Measurements from ENCODE around the gene PRICKLE1. TPM values are rescaled to one million over a fixed set of nuclear protein-coding genes. Genes with fewer than 3 reads are reported as not detected.

The PRICKLE1 gene
- 0.76 and 0.93 TPM in 2 replicates for total RNA-seq (2011; cell fraction: chromatin; rRNA removed; ENCODE audit: low replicate concordance)
- 0.66 and 0.67 TPM in 2 replicates for total RNA-seq (2011; cell fraction: nucleolus; rRNA removed)
- total RNA-seq (2011; cell fraction: nucleoplasm; rRNA removed) = 1.2 and 2.2 TPM in 2 replicates
- total RNA-seq (2014; rRNA removed) (0.08 and 0.23 TPM in 2 replicates), total RNA-seq (2014; rRNA removed; fragmentation: Illumina TruSeq; extraction: Trizol) (0.22 and 0.67 TPM in 2 replicates), total RNA-seq (2015; rRNA removed; fragmentation: Illumina TruSeq; extraction: Trizol) (0.60 and 0.65 TPM in 2 replicates), total RNA-seq (2021) (0.58 and 0.67 TPM in 2 replicates), polyA plus RNA-seq (2011; rRNA removed) (0.79 and 0.85 TPM in 2 replicates), polyA plus RNA-seq (2014; fragmentation: Illumina TruSeq; extraction: Trizol) (0.31 and 0.57 TPM in 2 replicates), polyA plus RNA-seq (2014; fragmentation: Nextera tagmentation; extraction: Ambion mirVana) (under 1 TPM; 0.31 to 0.39 TPM), polyA plus RNA-seq (2014; rRNA removed) (0.29 and 0.76 TPM in 2 replicates), polyA minus RNA-seq (2011; rRNA and poly(A)+ RNA removed) (2.0 and 9.8 TPM in 2 replicates), Bru-seq, nascent RNA (percentile 31 among the genes with signal in this experiment), BruChase-seq, experiment 1, labeled RNA remaining after a 2-hour chase (percentile 23 among the genes with signal in this experiment), BruChase-seq, experiment 2, labeled RNA remaining after a 6-hour chase (percentile 24 among the genes with signal in this experiment)
- polyA plus RNA-seq (2011; cell fraction: cytosol; rRNA removed) = 0.34 and 1.2 TPM in 2 replicates
- polyA plus RNA-seq (2011; cell fraction: nucleus; rRNA removed) = 1.1 and 1.4 TPM in 2 replicates
- 0.73 and 0.89 TPM in 2 replicates for polyA plus RNA-seq (2012)
- 3.6 and 10.5 TPM in 2 replicates for polyA minus RNA-seq (2011; cell fraction: cytosol; rRNA and poly(A)+ RNA removed)
- 2.3 and 6.4 TPM in 2 replicates for polyA minus RNA-seq (2011; cell fraction: nucleus; rRNA and poly(A)+ RNA removed)
- long read RNA-seq, experiment 1, partial matches to known transcripts = 0 of 1 reads
- long read RNA-seq, experiment 1, other reads (novel, unspliced or antisense) = 1 of 1 reads
- long read RNA-seq, experiment 2 = 0 reads
- long read RNA-seq, experiment 3 = 0 reads

- H3K9me1 ChIP-seq (ENCODE audit: control insufficient read depth, insufficient read depth, low read length) = no peaks in the 10 kb centered on the region
- H3K4me2 ChIP-seq (ENCODE audit: insufficient read depth, low read length) = peak within 1 kb of the TSS; percentile 66
- no TSS peak for BruUV-seq (replicated peaks)
- H3K4me1 ChIP-seq (replicated peaks in 1 of 2; ENCODE audit: control insufficient read depth in 2 of 2, insufficient read depth in 2 of 2, low read length in 2 of 2) = peaks cover 3 to 12% of the 10 kb centered on the region in 2 experiments; a peak in 2 of 5 replicates
- H3K36me3 ChIP-seq (ENCODE audit: control insufficient read depth, insufficient read depth, low read length) = no peaks in the 10 kb centered on the region
- intact Hi-C loops (cut with micrococcal nuclease) (no loop called here), in situ Hi-C loops (cut with MboI) (no loop called here)
- peak within 1 kb of the TSS in 1 of 2 experiments; percentile 77; a peak in 2 of 4 replicates for H3K9ac ChIP-seq (ENCODE audit: insufficient read depth in 1 of 2, low read depth in 2 of 2, low read length in 2 of 2)
- no peak for FAIRE-seq
- WGBS (ENCODE audit: insufficient coverage, low coverage, missing lambda C conversion rate) = 1% methylated on average over 52 of the region's 107 CpGs
- DNase-seq (ENCODE audit: extremely low read depth in 1 of 4, low spot score in 3 of 4) = peak; percentile 31 to 79 (median 71)
- no peaks in the 10 kb centered on the region for H3K79me2 ChIP-seq (ENCODE audit: control insufficient read depth, insufficient read depth, low read length)
- H3K27me3 ChIP-seq (ENCODE audit: control insufficient read depth in 2 of 2, insufficient read depth in 2 of 2, low read length in 2 of 2) = peaks cover 21 to 36% of the 10 kb centered on the region in 2 experiments; a peak in 4 of 5 replicates
- POLR2A ChIA-PET = interaction anchor here (1.0 to 1.3 kb wide), 2 partner anchors 12 to 16 kb away, joined by 3 read pairs; no protein-coding TSS in a partner anchor
- CTCF ChIA-PET (ENCODE audit: low intra/inter-chr PET ratio) = no interaction called here
- no peak within 1 kb of the TSS for H3K27ac ChIP-seq (ENCODE audit: extremely low read depth, low read depth, low read length)
- ATAC-seq = peak; percentile 87
- H2AFZ ChIP-seq (ENCODE audit: low read depth, low read length) = peak within 1 kb of the TSS; percentile 52
- H4K20me1 ChIP-seq (replicated peaks; ENCODE audit: control insufficient read depth, insufficient read depth, low read length) = no peaks in the 10 kb centered on the region
- peak within 1 kb of the TSS; percentile 32 for H3K4me3 ChIP-seq
- H3K9me3 ChIP-seq (replicated peaks; ENCODE audit: control insufficient read depth, insufficient read depth, low read depth, low read length) = no peaks in the 10 kb centered on the region
- TF ChIP-seq ZNF384 (IDR thresholded peaks at IDR 0.05; ENCODE audit: low read depth, low read length) (peak; percentile 32; the same call in 1 of the 2 replicates), CREB5 (CRISPR knock-in tag; IDR thresholded peaks at IDR 0.05) (no peak), CBFA2T3 (IDR thresholded peaks at IDR 0.05) (no peak), ZNF23 (CRISPR knock-in tag; IDR thresholded peaks at IDR 0.05) (no peak), SETDB1 (IDR thresholded peaks at IDR 0.05; ENCODE audit: low read length) (no peak), ZEB2 (IDR thresholded peaks at IDR 0.05) (no peak), NFIC (IDR thresholded peaks at IDR 0.05) (no peak), TCF15 (CRISPR knock-in tag; IDR thresholded peaks at IDR 0.05) (no peak), CGGBP1 (CRISPR knock-in tag; IDR thresholded peaks at IDR 0.05) (no peak), E2F1 (CRISPR knock-in tag; IDR thresholded peaks at IDR 0.05) (no peak), TARDBP (IDR thresholded peaks at IDR 0.05) (no peak), UBTF (IDR thresholded peaks at IDR 0.05; ENCODE audit: borderline replicate concordance in 1 of 2, low read depth in 2 of 2, low read length in 2 of 2) (no peak)
These were observed at the start of gene PRICKLE1 for GRCh38 chr12:42589465-42590329. Gene PRICKLE1 (minus strand): TSS chr12:42589746. CDS start chr12:42472516, 117,230 bp downstream.
